HepG2 (cell line): ENCODE data around the gene IFT172. TPM values are rescaled to one million over a fixed set of nuclear protein-coding genes. Genes with fewer than 3 reads are reported as not detected.

Source experiments
- ATAC-seq: fragments of 200-7000 bp; cut with Tn5 transposase; 3 replicates; pipeline ENCODE4 v1.9.1; 2020; ENCODE audit warnings: mild to moderate bottlenecking, moderate library complexity
- BruUV-seq: library from RNA; stranded (reverse); fragments of 400-500 nt; replicated peaks from 2 replicates; lab custom pipeline; 2021; lab: Mats Ljungman, UMichigan
- CTCF ChIA-PET: fragments of 300-600 bp; formaldehyde crosslinking; extraction: SDS; loops from one replicate; lab custom pipeline; 2021; ENCODE audit warnings: low total read pairs, inconsistent platforms, low intra/inter-chr PET ratio; lab: Yijun Ruan, JAX
- POLR2A ChIA-PET: fragments of 350-600 bp; sonication (Branson Sonifier 250); formaldehyde crosslinking; loops from one replicate; lab custom pipeline; 2020; ENCODE audit warnings: antibody characterized with exemption, inconsistent platforms; lab: Yijun Ruan, JAX
- DNase-seq: peaks from one replicate; pipeline ENCODE4 v3.0.0-alpha.2; 2015; ENCODE audit warnings: low spot score
- FAIRE-seq: peaks from 3 replicates; lab custom pipeline; 2011; peaks lifted over from hg19 to GRCh38; lab: Jason Lieb, UNC
- H2AFZ ChIP-seq: one replicate; pipeline ENCODE4 v1.6.1; 2011; ENCODE audit warnings: low read length, inconsistent platforms
- H3K27ac ChIP-seq: fragments of 300-600 bp; 3 replicates; pipeline ENCODE4 v1.8.0; 2011; ENCODE audit warnings: mixed run types, mild to moderate bottlenecking, mixed read lengths, low read length, inconsistent platforms; ENCODE audit not compliant: insufficient read depth; ENCODE audit errors: extremely low read length
- H3K27me3 ChIP-seq, 2 experiments: fragments of 200-600 bp in 1 of 2; 2 replicates in 1 of 2; 3 replicates in 1 of 2; pipeline versions ENCODE4 v1.6.0 to v1.8.0; 2011; ENCODE audit warnings: low read length in 2 of 2, mild to moderate bottlenecking in 2 of 2, moderate library complexity in 2 of 2, inconsistent platforms in 1 of 2; ENCODE audit not compliant: insufficient read depth in 2 of 2, control insufficient read depth in 1 of 2
- H3K36me3 ChIP-seq, 2 experiments: fragments of 200-600 bp in 1 of 2; replicated peaks in 1 of 2; 2 replicates in 1 of 2; 3 replicates in 1 of 2; pipeline versions ENCODE4 v1.5.1 to v1.8.0; 2011; ENCODE audit warnings: low read length in 2 of 2, inconsistent platforms in 1 of 2; ENCODE audit not compliant: insufficient read depth in 2 of 2, control insufficient read depth in 1 of 2
- H3K4me1 ChIP-seq: 2 replicates; pipeline ENCODE4 v1.5.1; 2012; ENCODE audit warnings: low read length, inconsistent platforms; ENCODE audit not compliant: insufficient read depth
- H3K4me2 ChIP-seq: 2 replicates; pipeline ENCODE4 v1.6.0; 2011; ENCODE audit warnings: low read depth, low read length, inconsistent platforms
- H3K4me3 ChIP-seq, 3 experiments: fragments of 200-600 bp in 1 of 3; sonication (generic), shearing (Covaris generic) in 1 of 3; replicated peaks in 1 of 3; 2 replicates each; pipeline ENCODE4 v1.5.1; 2011 to 2016; ENCODE audit warnings: low read length in 3 of 3, inconsistent platforms in 2 of 3, low read depth in 2 of 3, mild to moderate bottlenecking in 2 of 3, control low read depth in 1 of 3, mixed read lengths in 1 of 3; ENCODE audit not compliant: insufficient read depth in 1 of 3
- H3K79me2 ChIP-seq: one replicate; pipeline ENCODE4 v1.6.1; 2011; ENCODE audit warnings: low read length, inconsistent platforms; ENCODE audit not compliant: insufficient read depth
- H3K9ac ChIP-seq: 2 replicates; pipeline ENCODE4 v1.6.0; 2011; ENCODE audit warnings: mild to moderate bottlenecking, low read depth, low read length, inconsistent platforms; ENCODE audit not compliant: insufficient read depth
- H3K9me3 ChIP-seq: 2 replicates; pipeline ENCODE4 v1.5.1; 2012; ENCODE audit warnings: mild to moderate bottlenecking, low read length
- H4K20me1 ChIP-seq: 2 replicates; pipeline ENCODE4 v1.6.0; 2011; ENCODE audit warnings: inconsistent platforms, mild to moderate bottlenecking, low read length, moderate library complexity; ENCODE audit not compliant: insufficient read depth
- AHR ChIP-seq: IDR thresholded peaks from 2 replicates; pipeline ENCODE4 v1.6.1; 2018; ENCODE audit warnings: missing genetic modification reagents, missing compliant biosample characterization
- CEBPZ ChIP-seq: IDR thresholded peaks from 2 replicates; pipeline ENCODE4 v1.6.1; 2012; ENCODE audit warnings: low read length, improper control_type of control experiment
- CTCF ChIP-seq: sonication (generic); formaldehyde crosslinking; IDR thresholded peaks from 2 replicates; pipeline ENCODE4 v1.5.0; 2020; ENCODE audit warnings: mild to moderate bottlenecking, missing genetic modification reagents, moderate library complexity
- GATAD2A ChIP-seq: IDR thresholded peaks from 2 replicates; pipeline ENCODE4 v1.6.1; 2016
- NCOA1 ChIP-seq: sonication (generic); formaldehyde crosslinking; IDR thresholded peaks from 2 replicates; pipeline ENCODE4 v1.9.0; 2021; ENCODE audit warnings: missing genetic modification reagents
- PITX1 ChIP-seq: sonication (generic); formaldehyde crosslinking; IDR thresholded peaks from 2 replicates; pipeline ENCODE4 v1.5.1; 2020; ENCODE audit warnings: mild to moderate bottlenecking, missing genetic modification reagents
- PLSCR1 ChIP-seq: sonication (generic); formaldehyde crosslinking; IDR thresholded peaks from 2 replicates; pipeline ENCODE4 v1.5.0; 2020; ENCODE audit warnings: missing genetic modification reagents, mild to moderate bottlenecking, borderline replicate concordance
- RAD21 ChIP-seq: fragments of 450-650 bp; formaldehyde crosslinking; IDR thresholded peaks from 2 replicates; pipeline ENCODE4 v1.5.0; 2020; ENCODE audit warnings: mild to moderate bottlenecking
- REXO4 ChIP-seq: sonication (generic); formaldehyde crosslinking; IDR thresholded peaks from 2 replicates; pipeline ENCODE4 v1.8.0; 2022; ENCODE audit warnings: missing genetic modification reagents, mild to moderate bottlenecking, borderline replicate concordance
- SMC3 ChIP-seq: IDR thresholded peaks from 2 replicates; pipeline ENCODE4 v1.6.1; 2011; ENCODE audit warnings: low read length, improper control_type of control experiment
- ZBTB33 ChIP-seq: sonication (generic); formaldehyde crosslinking; IDR thresholded peaks from 2 replicates; pipeline ENCODE4 v1.4.0; 2020; ENCODE audit warnings: missing genetic modification reagents
- ZNF513 ChIP-seq: sonication (generic); formaldehyde crosslinking; conservative IDR thresholded peaks from 2 replicates; pipeline ENCODE4 v1.5.0; 2020; ENCODE audit warnings: missing genetic modification reagents
- ZNF547 ChIP-seq: sonication (generic); formaldehyde crosslinking; IDR thresholded peaks from 2 replicates; pipeline ENCODE4 v1.5.1; 2020; ENCODE audit warnings: mild to moderate bottlenecking, missing genetic modification reagents
- ZNF557 ChIP-seq: sonication (generic); formaldehyde crosslinking; IDR thresholded peaks from 2 replicates; pipeline ENCODE4 v1.4.0; 2020; ENCODE audit warnings: missing genetic modification reagents
- ZNF746 ChIP-seq: sonication (generic); formaldehyde crosslinking; IDR thresholded peaks from 2 replicates; pipeline ENCODE4 v1.8.0; 2022; ENCODE audit warnings: mild to moderate bottlenecking, missing genetic modification reagents
- ZNF749 ChIP-seq: sonication (generic); formaldehyde crosslinking; IDR thresholded peaks from 2 replicates; pipeline ENCODE4 v1.8.0; 2022; ENCODE audit warnings: mild to moderate bottlenecking, missing genetic modification reagents, moderate library complexity, borderline replicate concordance
- WGBS: methylation state at CpG from one replicate; pipeline ENCODE4 v1.1.6; 2017; ENCODE audit warnings: low lambda C conversion rate; 5-methylcytosine and 5-hydroxymethylcytosine counted together
- in situ Hi-C: cut with HindIII; loops from 2 replicates; pipeline ENCODE4 v1.10.0; 2017; ENCODE audit warnings: low pct_unique_long_range_greater_than_20kb; ENCODE audit not compliant: extremely low pct_ligation_motif_present
- intact Hi-C: fragments of 100-400 bp; cut with micrococcal nuclease; formaldehyde crosslinking; loops from one replicate; pipeline ENCODE4 v1.10.0; 2022; ENCODE audit not compliant: unreplicated experiment
- polyA plus RNA-seq, 8 experiments: library from polyadenylated mRNA; depleted of rRNA in 3 of 8; stranded (reverse) in 7 of 8; unstranded in 1 of 8; fragments of >200 nt; fragmentation: Illumina TruSeq in 4 of 8; extraction: Trizol in 4 of 8; gene quantifications; 2 replicates each; pipeline versions ENCODE4 v1.2.1 to v1.2.3, GENCODE V29; 2011 to 2016; ENCODE audit warnings: low read depth in 4 of 8, missing spikeins in 1 of 8, mixed read lengths in 1 of 8; ENCODE audit not compliant: insufficient read depth in 1 of 8
- total RNA-seq, 5 experiments: library from RNA; depleted of rRNA; stranded (reverse); fragments of >200 nt; fragmentation: Illumina TruSeq; extraction: Trizol; gene quantifications; 2 replicates each; pipeline ENCODE4 v1.2.3, GENCODE V29; 2016; ENCODE audit warnings: low read depth in 1 of 5

Gene IFT172
- total and polyA plus RNA-seq, 2 of the 13 experiments (the other 11 are each of a cell fraction or from before 2014, with no cell fraction given) = 21.6 to 35.7 TPM

GRCh38 chr2:27522400-27522945 is 32.9 kb upstream of the IFT172 start:
- ATAC-seq (peak; percentile 36), FAIRE-seq (no peak), DNase-seq (peak; percentile 39)
- no peaks in the 10 kb centered on the region for H4K20me1 ChIP-seq
- no peak overlapping the region for H3K27ac ChIP-seq
- H3K9me3 ChIP-seq = no peaks in the 10 kb centered on the region
- H3K4me2 ChIP-seq = no peak overlapping the region
- no peak overlapping the region for H3K9ac ChIP-seq
- no peaks in the 10 kb centered on the region for H3K27me3 ChIP-seq
- no peak overlapping the region for H3K4me3 ChIP-seq
- POLR2A ChIA-PET = no interaction called here
- no TSS peak for BruUV-seq
- H3K36me3 ChIP-seq = no peaks in the 10 kb centered on the region
- 96% methylated on average over 7 of the region's 7 CpGs for WGBS
- no peaks in the 10 kb centered on the region for H3K79me2 ChIP-seq
- intact Hi-C loops = loop anchor here (1.0 kb wide), 1 partner anchor 114 kb away; no protein-coding TSS in a partner anchor
- CTCF ChIA-PET = no interaction called here
- in situ Hi-C loops = no loop called here
- no peak overlapping the region for H2AFZ ChIP-seq
- H3K4me1 ChIP-seq = peaks cover 27% of the 10 kb centered on the region
- TF ChIP-seq CEBPZ = no peak
- no peak for TF ChIP-seq ZBTB33 (CRISPR knock-in tag)
- TF ChIP-seq REXO4 (CRISPR knock-in tag) = no peak
- no peak for TF ChIP-seq AHR
- TF ChIP-seq ZNF749 (CRISPR knock-in tag) = no peak
- TF ChIP-seq GATAD2A = no peak
- 0 out of 2 replicates have a peak, but pooled peaks have one; percentile 23 for TF ChIP-seq ZNF547
- TF ChIP-seq PITX1 (CRISPR knock-in tag) = no peak
- no peak for TF ChIP-seq PLSCR1 (CRISPR knock-in tag)
- no peak for TF ChIP-seq ZNF513
- no peak for TF ChIP-seq NCOA1 (CRISPR knock-in tag)
- TF ChIP-seq RAD21 (CRISPR knock-in tag) = no peak
- peak; percentile 45 for TF ChIP-seq CTCF (CRISPR knock-in tag)
- TF ChIP-seq ZNF557 (CRISPR knock-in tag) = no peak
- TF ChIP-seq SMC3 = peak; percentile 17; the same call in 1 of the 2 replicates
- no peak for TF ChIP-seq ZNF746 (CRISPR knock-in tag)
